Esophagus squamous epithelium (tissue), 5 donors: ENCODE data around the gene RIF1. TPM values are rescaled to one million over a fixed set of nuclear protein-coding genes. Genes with fewer than 3 reads are reported as not detected.

Experiments used
- DNase-seq: peaks from one replicate; lab custom pipeline; 2025; lab: John Stamatoyannopoulos, UW
- H3K27ac ChIP-seq, 4 donors: fragments of 200-600 bp; sonication (generic); one replicate each; pipeline ENCODE4 v1.5.1; 2016 to 2019; ENCODE audit warnings: mild to moderate bottlenecking in 1 of 4
- H3K27me3 ChIP-seq, 4 donors: fragments of 200-600 bp; sonication (generic); 1 replicate in 3 of 4; 2 replicates in 1 of 4; pipeline versions ENCODE4 v1.5.1 to v1.6.0; 2017 to 2021; ENCODE audit warnings: antibody characterized with exemption in 1 of 4
- H3K36me3 ChIP-seq, 3 donors: fragments of 200-600 bp; sonication (generic); one replicate each; pipeline ENCODE4 v1.5.1; 2016 to 2019
- H3K4me1 ChIP-seq, 3 donors: fragments of 200-600 bp; sonication (generic); one replicate each; pipeline ENCODE4 v1.5.1; 2017 to 2019
- H3K4me3 ChIP-seq, 4 donors: fragments of 200-600 bp; sonication (generic); 1 replicate in 3 of 4; 2 replicates in 1 of 4; pipeline ENCODE4 v1.5.1; 2016 to 2019; ENCODE audit warnings: mild to moderate bottlenecking in 2 of 4, moderate library complexity in 1 of 4
- H3K9me3 ChIP-seq, 3 donors: fragments of 200-600 bp; sonication (generic); one replicate each; pipeline ENCODE4 v1.5.1; 2016 to 2019
- CTCF ChIP-seq, 6 experiments: fragments of 450-650 bp in 4 of 6; fragments of 200-600 bp in 2 of 6; sonication (generic) in 2 of 6; IDR thresholded peaks; one replicate each; pipeline ENCODE4 v1.5.1; 2016 to 2019; ENCODE audit warnings: antibody characterized with exemption in 6 of 6, mild to moderate bottlenecking in 4 of 6, moderate library complexity in 4 of 6
- POLR2A ChIP-seq, 4 donors: fragments of 450-650 bp; IDR thresholded peaks; one replicate each; pipeline ENCODE4 v1.6.1; 2017; ENCODE audit warnings: antibody characterized with exemption in 4 of 4, mild to moderate bottlenecking in 4 of 4, moderate library complexity in 3 of 4
- WGBS, 2 donors: methylation state at CpG; one replicate each; pipeline ENCODE4 v1.1.5; 2018; 5-methylcytosine and 5-hydroxymethylcytosine counted together
- intact Hi-C: fragments of 100-400 bp; cut with DNase I; formaldehyde crosslinking; loops from one replicate; pipeline ENCODE4 v1.15.0; 2022
- total RNA-seq, 4 donors: library from RNA; depleted of rRNA; stranded (reverse); fragments of >200 nt; gene quantifications; one replicate each; pipeline ENCODE4 v1.1.0, GENCODE V29; 2016
- donor health status: DM: yes; HTN: yes; CAD: no.

Gene RIF1
- total RNA-seq, 4 donors from 2014 or later = 14.4 to 41.4 (median 24.4) TPM

GRCh38 chr2:151476287-151476686 lies 66.6 kb downstream of the RIF1 start:
- H3K4me1 ChIP-seq = no peaks in the 10 kb centered on the region
- WGBS, 2 donors = 69 to 71% methylated on average over 1 of the region's 1 CpG
- H3K27me3 ChIP-seq = no peaks in the 10 kb centered on the region
- no peak for DNase-seq
- H3K27ac ChIP-seq = no peak overlapping the region
- peaks cover 0 to 82% (median 5%) of the 10 kb centered on the region in 3 donors for H3K36me3 ChIP-seq
- H3K4me3 ChIP-seq = no peak overlapping the region
- intact Hi-C loops = no loop called here
- no peak for TF ChIP-seq POLR2A (IDR thresholded peaks at IDR 0.05)
- no peak for TF ChIP-seq CTCF (IDR thresholded peaks at IDR 0.05)
- H3K9me3 ChIP-seq = no peaks in the 10 kb centered on the region

- Histone ChIP-seq H3K27me3 (no peaks in the 10 kb centered on the region), H3K9me3 (no peaks in the 10 kb centered on the region), H3K36me3 (peaks cover 0 to 83% (median 5%) of the 10 kb centered on the region in 3 donors), H3K4me3 (no peak overlapping the region), H3K4me1 (no peaks in the 10 kb centered on the region), H3K27ac (no peak overlapping the region)
- no peak for DNase-seq
- TF ChIP-seq POLR2A (IDR thresholded peaks at IDR 0.05) = no peak
- no peak for TF ChIP-seq CTCF (IDR thresholded peaks at IDR 0.05)
- WGBS, 2 donors = 80 to 84% methylated on average over 4 of the region's 4 CpGs
- intact Hi-C loops = no loop called here
These were observed 68.3 kb downstream of the RIF1 start for GRCh38 chr2:151478011-151478410.

GRCh38 chr2:151481744-151482143 lies 72.0 kb downstream of the RIF1 start:
- DNase-seq = no peak
- intact Hi-C loops = no loop called here
- H3K27me3 ChIP-seq = no peaks in the 10 kb centered on the region
- no peaks in the 10 kb centered on the region for H3K9me3 ChIP-seq
- TF ChIP-seq POLR2A (IDR thresholded peaks at IDR 0.05) = no peak
- TF ChIP-seq CTCF (IDR thresholded peaks at IDR 0.05) = no peak
- H3K36me3 ChIP-seq = peaks cover 0 to 78% (median 0%) of the 10 kb centered on the region in 3 donors
- no peak overlapping the region for H3K4me3 ChIP-seq
- 86 to 96% methylated on average over 5 of the region's 5 CpGs for WGBS, 2 donors
- no peak overlapping the region for H3K27ac ChIP-seq
- no peaks in the 10 kb centered on the region for H3K4me1 ChIP-seq

GRCh38 chr2:151482171-151482725 lies 72.5 kb downstream of the RIF1 start:
- H3K27ac ChIP-seq = no peak overlapping the region
- H3K4me3 ChIP-seq = no peak overlapping the region
- TF ChIP-seq POLR2A (IDR thresholded peaks at IDR 0.05) (no peak), CTCF (IDR thresholded peaks at IDR 0.05) (no peak)
- no peaks in the 10 kb centered on the region for H3K4me1 ChIP-seq
- no peak for DNase-seq
- 72 to 85% methylated on average over 4 of the region's 4 CpGs for WGBS, 2 donors
- peaks cover 0 to 77% (median 0%) of the 10 kb centered on the region in 3 donors for H3K36me3 ChIP-seq
- no peaks in the 10 kb centered on the region for H3K9me3 ChIP-seq
- intact Hi-C loops = no loop called here
- no peaks in the 10 kb centered on the region for H3K27me3 ChIP-seq

- WGBS, 2 donors = 85 to 95% methylated on average over 3 to 6 of the region's 6 CpGs
- Histone ChIP-seq H3K27me3 (no peaks in the 10 kb centered on the region), H3K4me1 (no peaks in the 10 kb centered on the region), H3K36me3 (peaks cover 0 to 66% (median 0%) of the 10 kb centered on the region in 3 donors), H3K9me3 (no peaks in the 10 kb centered on the region), H3K4me3 (no peak overlapping the region), H3K27ac (no peak overlapping the region)
- no peak for DNase-seq
- TF ChIP-seq CTCF (IDR thresholded peaks at IDR 0.05) = no peak
- TF ChIP-seq POLR2A (IDR thresholded peaks at IDR 0.05) = no peak
- intact Hi-C loops = no loop called here
These were observed 73.8 kb downstream of the RIF1 start for GRCh38 chr2:151483546-151483945.
